GM19452 (cell line): ENCODE data around the gene TPPP3.
"Not testable (repeated sequence)": the region's sequence is repeated elsewhere in the genome, so short reads cannot be mapped to it uniquely, and the experiment has no call there.

Experiments
- ATAC-seq: cut with Tn5 transposase; IDR thresholded peaks from one replicate; pipeline ENCODE4 v1.9.1; 2021; ENCODE audit not compliant: unreplicated experiment

TPPP3 gene

GRCh38 chr16:67390816-67391423 is 2.4 kb downstream of the TPPP3 start:
- ATAC-seq: no peak

GRCh38 chr16:67389911-67390815 is 3.1 kb downstream of the TPPP3 start:
- no peak for ATAC-seq

- ATAC-seq: no peak
Measured at GRCh38 chr16:67388591-67388990, 4.7 kb downstream of the TPPP3 start.

GRCh38 chr16:67388191-67388590 is 5.1 kb downstream of the TPPP3 start:
- no peak for ATAC-seq

- no peak for ATAC-seq
Measured at GRCh38 chr16:67387479-67388079, 5.7 kb downstream of the TPPP3 start.

- no peak for ATAC-seq
Measured at GRCh38 chr16:67386861-67387455, 6.3 kb downstream of the TPPP3 start.

- no peak for ATAC-seq
Measured at GRCh38 chr16:67384778-67385510, 8.4 kb downstream of the TPPP3 start.

- ATAC-seq: no peak
Measured at GRCh38 chr16:67383284-67383683, 10.0 kb downstream of the TPPP3 start.

GRCh38 chr16:67378642-67379041 is 14.7 kb downstream of the TPPP3 start:
- ATAC-seq: no peak

- ATAC-seq: not testable (repeated sequence)
Measured at GRCh38 chr16:67376012-67376411, 17.3 kb downstream of the TPPP3 start.

GRCh38 chr16:67372664-67373063 is 20.6 kb downstream of the TPPP3 start:
- no peak for ATAC-seq

GRCh38 chr16:67370661-67371060 is 22.6 kb downstream of the TPPP3 start:
- no peak for ATAC-seq

- no peak for ATAC-seq
Measured at GRCh38 chr16:67364600-67365235, 28.6 kb downstream of the TPPP3 start.

GRCh38 chr16:67361038-67361437 is 32.3 kb downstream of the TPPP3 start:
- no peak for ATAC-seq

- not testable (repeated sequence) for ATAC-seq
Measured at GRCh38 chr16:67359540-67360269, 33.6 kb downstream of the TPPP3 start.

GRCh38 chr16:67357561-67357960 is 35.7 kb downstream of the TPPP3 start:
- no peak for ATAC-seq

GRCh38 chr16:67356396-67356795 is 36.9 kb downstream of the TPPP3 start:
- ATAC-seq: no peak

- ATAC-seq: not testable (repeated sequence)
Measured at GRCh38 chr16:67352463-67352862, 40.8 kb downstream of the TPPP3 start.

GRCh38 chr16:67350324-67350723 is 43.0 kb downstream of the TPPP3 start:
- no peak for ATAC-seq

- ATAC-seq: no peak
Measured at GRCh38 chr16:67349172-67349571, 44.1 kb downstream of the TPPP3 start.
